AG10803 (cell line): ENCODE measurements around the gene NHSL2.

Experiments
- DNase-seq: peaks from one replicate; pipeline ENCODE4 v3.0.0; 2010; ENCODE audit warnings: low read depth
- H3K4me3 ChIP-seq: 2 replicates; pipeline ENCODE4 v1.5.1; 2011; ENCODE audit warnings: mild to moderate bottlenecking, low read length, control low read depth
- TF ChIP-seq, protein P1 (sequence below): conservative IDR thresholded peaks from 2 replicates; pipeline ENCODE4 v1.5.1; 2011; ENCODE audit warnings: mild to moderate bottlenecking, low read length, control low read depth, inconsistent platforms

Gene NHSL2

DNA sequence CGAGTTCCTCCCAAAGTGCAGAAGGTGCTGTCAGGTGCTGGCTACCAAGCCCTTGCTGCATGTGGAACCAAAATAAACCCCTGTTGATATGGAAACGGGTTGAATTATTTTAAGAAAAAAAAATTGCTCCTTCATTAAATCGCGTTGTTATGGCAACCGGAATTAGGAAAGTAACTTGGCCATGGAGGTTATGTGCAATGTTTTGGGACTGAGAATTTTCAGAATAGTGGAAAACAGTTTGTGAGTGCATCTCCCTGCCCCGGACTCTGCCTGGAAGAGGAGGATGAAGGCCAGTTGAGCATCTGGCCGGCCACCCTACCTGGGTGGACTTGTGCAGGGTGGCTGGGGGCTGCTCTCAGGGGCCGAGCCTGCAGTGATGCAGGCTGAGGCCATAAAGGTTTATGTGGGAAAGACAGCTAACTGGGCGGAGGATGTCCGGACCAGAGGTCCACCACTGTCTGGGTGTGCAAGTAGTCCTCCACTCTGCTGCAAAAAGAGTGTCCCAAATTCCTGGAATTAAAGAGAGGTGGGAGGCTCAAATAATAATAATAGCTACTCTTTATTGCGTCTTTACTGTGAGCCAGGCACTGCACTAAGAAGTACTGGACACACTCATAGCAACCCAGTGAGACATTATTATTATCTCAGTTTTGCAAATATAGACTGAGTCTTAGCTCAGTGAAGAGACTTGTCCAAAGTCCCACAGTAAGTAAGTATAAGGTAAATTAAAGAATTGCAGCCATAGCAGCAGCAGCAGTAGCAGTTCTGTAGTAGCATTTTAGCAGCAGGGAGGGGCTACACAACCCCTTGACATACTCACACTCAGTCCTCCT lies 200.4 kb downstream of the NHSL2 start:
- TF ChIP-seq, protein P1, sequence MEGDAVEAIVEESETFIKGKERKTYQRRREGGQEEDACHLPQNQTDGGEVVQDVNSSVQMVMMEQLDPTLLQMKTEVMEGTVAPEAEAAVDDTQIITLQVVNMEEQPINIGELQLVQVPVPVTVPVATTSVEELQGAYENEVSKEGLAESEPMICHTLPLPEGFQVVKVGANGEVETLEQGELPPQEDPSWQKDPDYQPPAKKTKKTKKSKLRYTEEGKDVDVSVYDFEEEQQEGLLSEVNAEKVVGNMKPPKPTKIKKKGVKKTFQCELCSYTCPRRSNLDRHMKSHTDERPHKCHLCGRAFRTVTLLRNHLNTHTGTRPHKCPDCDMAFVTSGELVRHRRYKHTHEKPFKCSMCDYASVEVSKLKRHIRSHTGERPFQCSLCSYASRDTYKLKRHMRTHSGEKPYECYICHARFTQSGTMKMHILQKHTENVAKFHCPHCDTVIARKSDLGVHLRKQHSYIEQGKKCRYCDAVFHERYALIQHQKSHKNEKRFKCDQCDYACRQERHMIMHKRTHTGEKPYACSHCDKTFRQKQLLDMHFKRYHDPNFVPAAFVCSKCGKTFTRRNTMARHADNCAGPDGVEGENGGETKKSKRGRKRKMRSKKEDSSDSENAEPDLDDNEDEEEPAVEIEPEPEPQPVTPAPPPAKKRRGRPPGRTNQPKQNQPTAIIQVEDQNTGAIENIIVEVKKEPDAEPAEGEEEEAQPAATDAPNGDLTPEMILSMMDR = no peak
- no peak for DNase-seq
- H3K4me3 ChIP-seq = no peak overlapping the region

GRCh38 chrX:72113461-72113860 lies 202.8 kb downstream of the NHSL2 start:
- H3K4me3 ChIP-seq = no peak overlapping the region
- TF ChIP-seq, protein P1 = no peak
- no peak for DNase-seq

DNA sequence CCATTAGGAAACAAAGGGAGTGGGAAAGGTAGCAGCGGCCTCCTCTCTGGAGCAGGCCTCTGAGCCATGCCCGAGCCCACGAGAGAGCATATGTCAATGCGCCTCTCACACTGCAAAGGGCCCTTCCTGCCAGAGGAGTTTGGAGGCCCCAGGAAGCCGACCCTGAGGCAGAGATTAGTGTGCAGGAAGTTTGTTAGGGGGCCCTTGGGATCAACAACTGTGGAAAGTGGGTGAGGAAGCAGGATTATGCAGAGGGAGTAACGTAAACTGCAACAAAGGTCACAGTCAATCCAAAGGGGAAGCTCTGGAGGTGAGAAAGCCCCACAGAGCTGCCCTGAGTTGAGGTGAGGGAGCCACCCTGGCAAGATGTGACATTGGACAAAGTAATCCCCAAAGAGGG lies 203.7 kb downstream of the NHSL2 start:
- DNase-seq = no peak
- TF ChIP-seq, protein P1 = no peak
- no peak overlapping the region for H3K4me3 ChIP-seq

- no peak for DNase-seq
Observed at GRCh38 chrX:72114807-72115206, 204.2 kb downstream of the NHSL2 start.

DNA sequence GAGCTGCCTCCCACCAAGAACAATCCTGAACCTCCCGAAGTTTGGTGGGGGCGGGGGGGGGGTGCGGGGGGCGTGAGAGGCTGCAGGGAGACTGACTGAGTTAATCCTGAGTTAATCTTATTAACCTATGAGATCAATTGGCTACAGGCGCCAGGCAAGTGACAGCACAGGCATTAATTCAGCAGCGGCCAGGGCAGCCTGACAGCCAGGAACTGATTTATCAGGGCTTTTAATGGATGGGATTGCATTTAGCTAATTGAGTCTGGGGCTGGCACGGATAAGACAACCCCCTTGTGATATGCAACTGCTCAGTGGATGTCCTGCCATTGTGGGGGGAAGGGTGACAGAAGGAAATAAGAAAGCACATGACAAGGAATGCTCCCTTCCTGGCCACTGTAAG lies 204.7 kb downstream of the NHSL2 start:
- no peak overlapping the region for H3K4me3 ChIP-seq
- TF ChIP-seq, protein P1 = no peak
- DNase-seq = no peak

More at GRCh38 chrX:72114807-72115206, 204.2 kb downstream of the NHSL2 start:
- H3K4me3 ChIP-seq = no peak overlapping the region
- TF ChIP-seq, protein P1 = no peak

- TF ChIP-seq, protein P1 = no peak
- no peak overlapping the region for H3K4me3 ChIP-seq
- DNase-seq = peak; percentile 25
Observed at GRCh38 chrX:72117636-72118210, 207.1 kb downstream of the NHSL2 start.

- no peak for DNase-seq
- H3K4me3 ChIP-seq = no peak overlapping the region
- TF ChIP-seq, protein P1 = no peak
Observed at GRCh38 chrX:72120837-72121236, 210.2 kb downstream of the NHSL2 start.
